Upper lobe of left lung (tissue), 4 donors: ENCODE data around the gene SETBP1.
A peak's percentile ranks its signal among the peaks of the same experiment; 100 is the strongest.

ENCODE experiments used
- EP300 ChIP-seq, 4 donors: sonication (generic); formaldehyde crosslinking; IDR thresholded peaks; one replicate each; pipeline ENCODE4 v1.5.1; 2017; ENCODE audit warnings: antibody characterized with exemption in 4 of 4, control low read depth in 2 of 4
- POLR2A ChIP-seq, 4 donors: fragments of 450-650 bp; IDR thresholded peaks; one replicate each; pipeline ENCODE4 v1.5.1; 2016 to 2017; ENCODE audit warnings: antibody characterized with exemption in 4 of 4, mild to moderate bottlenecking in 2 of 4
- POLR2AphosphoS5 ChIP-seq, 2 donors: sonication (generic); formaldehyde crosslinking; IDR thresholded peaks; one replicate each; pipeline ENCODE4 v1.5.1; 2017; ENCODE audit warnings: antibody characterized with exemption in 2 of 2
- TF ChIP-seq, protein P1 (sequence below), 6 experiments: fragments of 450-650 bp in 4 of 6; fragments of 200-600 bp in 2 of 6; sonication (generic) in 2 of 6; IDR thresholded peaks; one replicate each; pipeline ENCODE4 v1.5.1; 2016 to 2019; ENCODE audit warnings: antibody characterized with exemption in 6 of 6

- TF ChIP-seq, protein P1, sequence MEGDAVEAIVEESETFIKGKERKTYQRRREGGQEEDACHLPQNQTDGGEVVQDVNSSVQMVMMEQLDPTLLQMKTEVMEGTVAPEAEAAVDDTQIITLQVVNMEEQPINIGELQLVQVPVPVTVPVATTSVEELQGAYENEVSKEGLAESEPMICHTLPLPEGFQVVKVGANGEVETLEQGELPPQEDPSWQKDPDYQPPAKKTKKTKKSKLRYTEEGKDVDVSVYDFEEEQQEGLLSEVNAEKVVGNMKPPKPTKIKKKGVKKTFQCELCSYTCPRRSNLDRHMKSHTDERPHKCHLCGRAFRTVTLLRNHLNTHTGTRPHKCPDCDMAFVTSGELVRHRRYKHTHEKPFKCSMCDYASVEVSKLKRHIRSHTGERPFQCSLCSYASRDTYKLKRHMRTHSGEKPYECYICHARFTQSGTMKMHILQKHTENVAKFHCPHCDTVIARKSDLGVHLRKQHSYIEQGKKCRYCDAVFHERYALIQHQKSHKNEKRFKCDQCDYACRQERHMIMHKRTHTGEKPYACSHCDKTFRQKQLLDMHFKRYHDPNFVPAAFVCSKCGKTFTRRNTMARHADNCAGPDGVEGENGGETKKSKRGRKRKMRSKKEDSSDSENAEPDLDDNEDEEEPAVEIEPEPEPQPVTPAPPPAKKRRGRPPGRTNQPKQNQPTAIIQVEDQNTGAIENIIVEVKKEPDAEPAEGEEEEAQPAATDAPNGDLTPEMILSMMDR (IDR thresholded peaks at IDR 0.05): no peak
- TF ChIP-seq POLR2AphosphoS5 (IDR thresholded peaks at IDR 0.05): peak in 1 of 2 donors; percentile 40
- TF ChIP-seq POLR2A (IDR thresholded peaks at IDR 0.05): no peak
- no peak for TF ChIP-seq EP300 (IDR thresholded peaks at IDR 0.05)
Measured at GRCh38 chr18:44779753-44780292, 99.1 kb downstream of the SETBP1 start.
